ENCODE results near the gene STXBP5L.
A peak's percentile ranks its signal among the peaks of the same experiment; 100 is the strongest.

STXBP5L gene

DNA sequence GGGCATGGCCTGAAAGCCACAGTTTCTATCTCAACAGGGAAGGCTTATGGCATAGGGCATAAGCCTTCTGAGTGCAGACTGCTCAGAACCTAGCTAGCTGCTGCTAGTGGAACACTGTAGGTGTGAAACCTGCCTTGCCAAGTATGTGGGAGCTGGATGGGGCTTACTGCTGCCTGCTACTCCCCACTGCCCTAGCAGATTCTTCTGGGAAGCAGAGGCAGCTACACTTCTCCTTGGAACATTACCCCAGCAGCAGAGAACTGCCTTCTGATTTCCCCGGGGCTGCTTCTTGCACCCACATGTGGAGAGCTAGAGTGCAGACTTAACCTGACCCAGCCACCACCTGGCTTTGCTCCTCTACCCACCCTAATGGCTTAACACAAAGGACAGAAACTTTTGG lies 422.1 kb downstream of the STXBP5L start:
- no peak for TF ChIP-seq CEBPB (IDR thresholded peaks at IDR 0.05)

DNA sequence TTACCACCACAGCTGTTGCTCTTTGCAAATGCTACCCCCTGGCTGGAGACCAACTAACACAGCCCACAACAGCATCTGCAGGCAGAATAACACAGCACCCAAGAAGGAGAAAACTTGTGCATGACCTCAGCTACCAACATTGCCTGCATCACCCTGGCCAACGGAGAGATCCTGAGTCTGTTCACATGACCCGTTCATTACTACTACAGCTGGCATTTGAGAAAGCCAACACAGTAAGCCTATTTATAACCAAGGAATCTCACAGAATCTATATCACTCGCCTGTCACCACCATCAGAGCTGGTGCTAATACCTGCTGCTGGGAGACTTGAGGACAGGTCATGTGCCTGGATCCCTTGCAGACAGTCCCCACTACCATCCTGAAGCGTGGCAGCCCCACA lies 422.6 kb downstream of the STXBP5L start:
- TF ChIP-seq RAD21 (IDR thresholded peaks at IDR 0.05; ENCODE audit: low read depth), result no peak

DNA sequence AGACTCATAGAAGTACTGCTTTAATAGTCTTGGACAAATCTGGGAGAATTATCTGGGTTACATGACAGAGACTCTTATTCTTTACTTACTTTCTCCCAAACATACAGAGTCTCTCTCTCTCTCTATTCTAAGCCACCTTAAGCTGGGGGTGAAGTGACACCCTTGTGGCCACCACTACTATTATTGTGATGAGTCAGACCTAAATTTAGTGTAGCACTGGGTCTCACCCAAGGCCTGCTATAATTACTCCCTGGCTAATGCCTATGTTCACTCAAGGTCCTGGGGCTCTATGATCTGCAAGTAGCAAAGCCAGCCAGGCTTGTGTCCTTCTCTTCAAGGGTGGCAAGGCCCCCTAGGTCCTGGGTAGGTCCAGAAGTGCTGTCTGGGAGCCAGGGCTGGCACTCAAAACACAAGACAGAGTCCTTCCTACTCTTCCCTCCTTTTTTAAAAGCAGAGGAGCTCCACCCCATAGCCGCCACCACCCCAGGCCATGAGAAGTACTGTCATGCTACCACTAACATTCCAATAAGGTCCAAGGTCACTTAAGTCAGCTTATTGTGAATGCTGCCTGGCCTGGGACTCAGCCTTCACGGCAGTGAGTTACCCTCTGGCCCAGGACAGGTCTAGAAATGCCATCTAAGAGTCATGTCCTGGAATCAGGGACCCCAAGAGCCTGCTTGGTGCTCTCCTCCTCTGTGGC lies 454.2 kb downstream of the STXBP5L start:
- TF ChIP-seq TCF12 (IDR thresholded peaks at IDR 0.05; ENCODE audit: low read depth) (no peak), CEBPB (IDR thresholded peaks at IDR 0.05) (no peak), RAD21 (IDR thresholded peaks at IDR 0.05; ENCODE audit: low read depth) (no peak), TEAD4 (IDR thresholded peaks at IDR 0.05) (no peak), USF1 (IDR thresholded peaks at IDR 0.05) (no peak), EGR1 (IDR thresholded peaks at IDR 0.05) (no peak), NFIC (IDR thresholded peaks at IDR 0.05) (no peak), TAF1 (IDR thresholded peaks at IDR 0.05; ENCODE audit: low read depth) (no peak)

GRCh38 chr3:121399820-121400219 lies 491.8 kb downstream of the STXBP5L start:
- TF ChIP-seq FOXM1 (IDR thresholded peaks at IDR 0.05; ENCODE audit: borderline replicate concordance, low read depth), result no peak

DNA sequence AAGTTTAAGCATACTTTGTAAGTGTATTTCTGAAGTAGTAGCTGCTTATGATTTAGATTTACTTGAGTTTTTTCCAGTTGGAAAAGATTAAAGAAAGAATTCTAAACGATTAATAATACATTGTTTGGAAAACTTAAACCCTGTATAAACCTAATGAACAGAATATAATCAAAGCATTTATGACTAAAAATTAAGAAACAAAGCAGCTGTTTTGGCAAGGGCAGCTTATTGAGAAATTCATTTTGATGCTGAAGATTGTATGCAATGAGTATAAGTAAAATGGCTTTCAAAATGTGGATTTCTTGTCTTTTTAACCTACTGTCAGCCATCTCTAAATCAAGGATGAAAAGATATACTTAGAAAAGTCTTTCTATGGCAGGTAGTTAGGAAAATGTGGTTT lies 497.6 kb downstream of the STXBP5L start:
- TF ChIP-seq TCF12 (IDR thresholded peaks at IDR 0.05; ENCODE audit: low read depth) (no peak), YY1 (IDR thresholded peaks at IDR 0.05; ENCODE audit: low read depth) (no peak), EGR1 (IDR thresholded peaks at IDR 0.05) (no peak), CEBPB (IDR thresholded peaks at IDR 0.05) (no peak), RAD21 (IDR thresholded peaks at IDR 0.05; ENCODE audit: low read depth) (no peak), FOXM1 (IDR thresholded peaks at IDR 0.05; ENCODE audit: borderline replicate concordance, low read depth) (no peak), NFIC (IDR thresholded peaks at IDR 0.05) (no peak), TEAD4 (IDR thresholded peaks at IDR 0.05) (no peak), TAF1 (IDR thresholded peaks at IDR 0.05; ENCODE audit: low read depth) (no peak), ZBTB7A (IDR thresholded peaks at IDR 0.05; ENCODE audit: low read depth) (no peak), EP300 (IDR thresholded peaks at IDR 0.05; ENCODE audit: borderline replicate concordance) (no peak), CREB1 (IDR thresholded peaks at IDR 0.05; ENCODE audit: low read depth) (no peak), USF1 (IDR thresholded peaks at IDR 0.05) (no peak)
- TF ChIP-seq, protein P1, sequence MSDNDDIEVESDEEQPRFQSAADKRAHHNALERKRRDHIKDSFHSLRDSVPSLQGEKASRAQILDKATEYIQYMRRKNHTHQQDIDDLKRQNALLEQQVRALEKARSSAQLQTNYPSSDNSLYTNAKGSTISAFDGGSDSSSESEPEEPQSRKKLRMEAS (IDR thresholded peaks at IDR 0.05), result no peak
- TF ChIP-seq, protein P2, sequence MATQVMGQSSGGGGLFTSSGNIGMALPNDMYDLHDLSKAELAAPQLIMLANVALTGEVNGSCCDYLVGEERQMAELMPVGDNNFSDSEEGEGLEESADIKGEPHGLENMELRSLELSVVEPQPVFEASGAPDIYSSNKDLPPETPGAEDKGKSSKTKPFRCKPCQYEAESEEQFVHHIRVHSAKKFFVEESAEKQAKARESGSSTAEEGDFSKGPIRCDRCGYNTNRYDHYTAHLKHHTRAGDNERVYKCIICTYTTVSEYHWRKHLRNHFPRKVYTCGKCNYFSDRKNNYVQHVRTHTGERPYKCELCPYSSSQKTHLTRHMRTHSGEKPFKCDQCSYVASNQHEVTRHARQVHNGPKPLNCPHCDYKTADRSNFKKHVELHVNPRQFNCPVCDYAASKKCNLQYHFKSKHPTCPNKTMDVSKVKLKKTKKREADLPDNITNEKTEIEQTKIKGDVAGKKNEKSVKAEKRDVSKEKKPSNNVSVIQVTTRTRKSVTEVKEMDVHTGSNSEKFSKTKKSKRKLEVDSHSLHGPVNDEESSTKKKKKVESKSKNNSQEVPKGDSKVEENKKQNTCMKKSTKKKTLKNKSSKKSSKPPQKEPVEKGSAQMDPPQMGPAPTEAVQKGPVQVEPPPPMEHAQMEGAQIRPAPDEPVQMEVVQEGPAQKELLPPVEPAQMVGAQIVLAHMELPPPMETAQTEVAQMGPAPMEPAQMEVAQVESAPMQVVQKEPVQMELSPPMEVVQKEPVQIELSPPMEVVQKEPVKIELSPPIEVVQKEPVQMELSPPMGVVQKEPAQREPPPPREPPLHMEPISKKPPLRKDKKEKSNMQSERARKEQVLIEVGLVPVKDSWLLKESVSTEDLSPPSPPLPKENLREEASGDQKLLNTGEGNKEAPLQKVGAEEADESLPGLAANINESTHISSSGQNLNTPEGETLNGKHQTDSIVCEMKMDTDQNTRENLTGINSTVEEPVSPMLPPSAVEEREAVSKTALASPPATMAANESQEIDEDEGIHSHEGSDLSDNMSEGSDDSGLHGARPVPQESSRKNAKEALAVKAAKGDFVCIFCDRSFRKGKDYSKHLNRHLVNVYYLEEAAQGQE (IDR thresholded peaks at IDR 0.05; ENCODE audit: low read depth), result no peak

DNA sequence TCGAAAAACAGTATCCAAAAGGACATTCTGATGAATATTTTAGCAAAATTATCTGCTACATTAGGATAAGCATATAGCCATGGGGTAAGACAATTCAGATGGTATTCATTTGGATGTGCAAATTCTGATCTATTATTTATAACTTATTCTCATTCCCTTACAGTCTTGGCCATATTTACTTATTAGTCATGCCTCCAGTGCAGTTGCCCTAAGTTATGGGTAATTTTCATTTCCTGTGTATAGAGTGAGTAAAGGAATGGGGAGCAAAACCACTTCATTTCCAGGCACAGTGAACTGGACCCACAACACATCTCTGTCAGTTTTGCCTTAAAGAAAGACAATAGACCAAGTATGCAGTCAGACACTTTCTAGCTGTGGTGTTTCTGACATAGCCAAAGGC lies 503.5 kb downstream of the STXBP5L start:
- TF ChIP-seq CREB1 (IDR thresholded peaks at IDR 0.05; ENCODE audit: low read depth) (no peak), EP300 (IDR thresholded peaks at IDR 0.05; ENCODE audit: borderline replicate concordance) (no peak), ZBTB7A (IDR thresholded peaks at IDR 0.05; ENCODE audit: low read depth) (no peak), RAD21 (IDR thresholded peaks at IDR 0.05; ENCODE audit: low read depth) (no peak), TEAD4 (IDR thresholded peaks at IDR 0.05) (no peak), TCF12 (IDR thresholded peaks at IDR 0.05; ENCODE audit: low read depth) (no peak), EGR1 (IDR thresholded peaks at IDR 0.05) (no peak), TAF1 (IDR thresholded peaks at IDR 0.05; ENCODE audit: low read depth) (no peak), CEBPB (IDR thresholded peaks at IDR 0.05) (no peak), USF1 (IDR thresholded peaks at IDR 0.05) (no peak), FOXM1 (IDR thresholded peaks at IDR 0.05; ENCODE audit: borderline replicate concordance, low read depth) (no peak)

DNA sequence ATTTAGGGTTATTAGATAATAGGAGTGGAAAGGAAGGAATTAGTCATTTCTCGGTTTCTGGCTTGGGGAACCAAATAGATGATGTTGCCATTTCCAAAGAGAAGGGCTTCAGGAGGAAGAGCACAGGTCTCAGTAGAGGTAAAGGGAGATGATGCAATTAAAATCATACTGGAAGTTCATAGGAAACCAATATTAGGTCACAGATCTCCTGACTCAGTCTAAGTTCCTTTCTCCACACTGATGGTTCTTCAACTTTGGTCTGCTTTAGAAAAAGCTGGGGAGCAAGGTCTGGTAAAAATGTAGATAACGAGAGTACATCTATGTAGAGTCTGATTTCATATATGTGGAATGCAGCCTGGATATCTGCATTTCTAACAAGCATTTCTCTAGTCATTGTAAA lies 506.9 kb downstream of the STXBP5L start:
- no peak for TF ChIP-seq ZBTB7A (IDR thresholded peaks at IDR 0.05; ENCODE audit: low read depth)
- TF ChIP-seq RAD21 (IDR thresholded peaks at IDR 0.05; ENCODE audit: low read depth), result no peak
- TF ChIP-seq FOXM1 (IDR thresholded peaks at IDR 0.05; ENCODE audit: borderline replicate concordance, low read depth), result no peak
- TF ChIP-seq CEBPB (IDR thresholded peaks at IDR 0.05), result no peak
- TF ChIP-seq CREB1 (IDR thresholded peaks at IDR 0.05; ENCODE audit: low read depth), result no peak
- no peak for TF ChIP-seq TEAD4 (IDR thresholded peaks at IDR 0.05)
- TF ChIP-seq USF1 (IDR thresholded peaks at IDR 0.05), result no peak
- TF ChIP-seq EP300 (IDR thresholded peaks at IDR 0.05; ENCODE audit: borderline replicate concordance), result no peak

DNA sequence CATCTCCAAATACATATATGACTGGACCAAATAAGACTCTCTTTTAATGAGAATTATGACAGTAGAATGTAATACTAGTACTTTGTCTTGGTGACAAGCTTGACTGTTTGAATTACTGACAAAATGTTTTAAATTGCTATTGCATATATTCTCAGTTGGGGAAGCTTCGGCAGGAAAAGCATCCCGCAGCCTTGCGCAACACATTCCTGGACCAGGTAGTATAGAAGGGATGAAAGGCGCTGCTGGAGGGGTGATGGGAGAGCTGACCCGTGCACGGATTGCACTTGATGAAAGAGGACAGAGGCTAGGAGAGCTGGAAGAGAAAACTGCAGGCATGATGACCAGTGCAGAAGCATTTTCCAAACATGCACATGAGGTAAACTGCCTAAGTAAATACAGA lies 510.2 kb downstream of the STXBP5L start:
- TF ChIP-seq CEBPB (IDR thresholded peaks at IDR 0.05), result peak; percentile 65
- TF ChIP-seq USF1 (IDR thresholded peaks at IDR 0.05), result no peak

All from Ishikawa (cell line).